Measurements from ENCODE around the gene VWA5B1.

VWA5B1 gene

GRCh38 chr1:20346433-20346832, 55.8 kb downstream of the VWA5B1 start:
- Mint-ChIP-seq H3K36me3 (no peaks in the 10 kb centered on the region), H3K4me3 (no peak overlapping the region), H3K27ac (no peak overlapping the region), H3K4me1 (peaks cover 8% of the 10 kb centered on the region), H3K9me3 (peaks cover 7% of the 10 kb centered on the region)
- ATAC-seq = no peak
- DNase-seq (ENCODE audit: low spot score in 2 of 2) = no peak

GRCh38 chr1:20347699-20348098, 57.0 kb downstream of the VWA5B1 start:
- ATAC-seq = no peak
- DNase-seq (ENCODE audit: low spot score in 2 of 2) = no peak
- no peak overlapping the region for H3K4me3 Mint-ChIP-seq
- no peak overlapping the region for H3K27ac Mint-ChIP-seq
- peaks cover 7% of the 10 kb centered on the region for H3K9me3 Mint-ChIP-seq
- peaks cover 8% of the 10 kb centered on the region for H3K4me1 Mint-ChIP-seq
- H3K36me3 Mint-ChIP-seq = no peaks in the 10 kb centered on the region

DNA sequence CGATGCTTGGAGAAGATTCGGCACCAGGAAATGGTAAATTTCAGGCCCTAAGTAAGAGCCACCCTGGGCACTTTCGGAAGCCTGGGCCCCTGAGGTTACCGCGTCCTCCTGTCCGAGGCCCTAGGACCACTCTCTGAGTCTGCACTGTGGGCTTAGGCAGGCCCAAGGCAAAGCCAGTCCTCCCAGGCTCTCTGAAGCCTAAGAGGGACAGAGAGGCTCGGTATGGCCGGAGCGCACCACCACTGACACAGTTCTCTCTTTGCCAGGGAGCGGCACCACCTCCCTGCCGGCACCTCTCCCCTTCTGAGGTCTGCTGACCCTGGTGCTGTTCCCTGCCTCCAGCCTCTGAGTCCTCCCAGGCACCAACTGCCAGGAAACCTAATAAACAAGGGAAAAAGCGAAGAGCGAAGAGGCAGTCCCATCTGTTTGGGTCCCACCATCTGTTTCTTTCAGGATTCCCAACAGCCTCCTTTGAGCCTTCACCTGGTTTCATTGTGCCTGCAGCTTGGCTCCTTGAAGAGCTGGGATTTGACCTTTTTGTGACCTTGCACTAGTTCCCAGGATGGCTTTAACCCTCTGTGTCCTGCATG, 57.7 kb downstream of the VWA5B1 start:
- ATAC-seq = no peak
- H3K9me3 Mint-ChIP-seq = peaks cover 7% of the 10 kb centered on the region

GRCh38 chr1:20349561-20349960, 58.9 kb downstream of the VWA5B1 start:
- no peaks in the 10 kb centered on the region for H3K36me3 Mint-ChIP-seq
- DNase-seq (ENCODE audit: low spot score in 2 of 2) = no peak
- no peak for ATAC-seq
- no peak overlapping the region for H3K4me3 Mint-ChIP-seq
- no peaks in the 10 kb centered on the region for H3K4me1 Mint-ChIP-seq
- H3K9me3 Mint-ChIP-seq = peaks cover 7% of the 10 kb centered on the region
- H3K27ac Mint-ChIP-seq = no peak overlapping the region

More for the DNA sequence above, 57.7 kb downstream of the VWA5B1 start:
- H3K4me3 Mint-ChIP-seq = no peak overlapping the region
- no peaks in the 10 kb centered on the region for H3K36me3 Mint-ChIP-seq
- DNase-seq (ENCODE audit: low spot score in 2 of 2) = no peak
- H3K4me1 Mint-ChIP-seq = peaks cover 8% of the 10 kb centered on the region
- H3K27ac Mint-ChIP-seq = no peak overlapping the region

GRCh38 chr1:20349971-20350370, 59.3 kb downstream of the VWA5B1 start:
- no peak overlapping the region for H3K4me3 Mint-ChIP-seq
- no peaks in the 10 kb centered on the region for H3K4me1 Mint-ChIP-seq
- DNase-seq (ENCODE audit: low spot score in 2 of 2) = no peak
- no peak overlapping the region for H3K27ac Mint-ChIP-seq
- no peak for ATAC-seq
- H3K36me3 Mint-ChIP-seq = no peaks in the 10 kb centered on the region
- H3K9me3 Mint-ChIP-seq = peaks cover 7% of the 10 kb centered on the region

GRCh38 chr1:20350421-20350820, 59.7 kb downstream of the VWA5B1 start:
- H3K36me3 Mint-ChIP-seq = no peaks in the 10 kb centered on the region
- ATAC-seq = no peak
- peaks cover 7% of the 10 kb centered on the region for H3K9me3 Mint-ChIP-seq
- no peak for DNase-seq (ENCODE audit: low spot score in 2 of 2)
- H3K27ac Mint-ChIP-seq = no peak overlapping the region
- no peaks in the 10 kb centered on the region for H3K4me1 Mint-ChIP-seq
- H3K4me3 Mint-ChIP-seq = no peak overlapping the region

DNA sequence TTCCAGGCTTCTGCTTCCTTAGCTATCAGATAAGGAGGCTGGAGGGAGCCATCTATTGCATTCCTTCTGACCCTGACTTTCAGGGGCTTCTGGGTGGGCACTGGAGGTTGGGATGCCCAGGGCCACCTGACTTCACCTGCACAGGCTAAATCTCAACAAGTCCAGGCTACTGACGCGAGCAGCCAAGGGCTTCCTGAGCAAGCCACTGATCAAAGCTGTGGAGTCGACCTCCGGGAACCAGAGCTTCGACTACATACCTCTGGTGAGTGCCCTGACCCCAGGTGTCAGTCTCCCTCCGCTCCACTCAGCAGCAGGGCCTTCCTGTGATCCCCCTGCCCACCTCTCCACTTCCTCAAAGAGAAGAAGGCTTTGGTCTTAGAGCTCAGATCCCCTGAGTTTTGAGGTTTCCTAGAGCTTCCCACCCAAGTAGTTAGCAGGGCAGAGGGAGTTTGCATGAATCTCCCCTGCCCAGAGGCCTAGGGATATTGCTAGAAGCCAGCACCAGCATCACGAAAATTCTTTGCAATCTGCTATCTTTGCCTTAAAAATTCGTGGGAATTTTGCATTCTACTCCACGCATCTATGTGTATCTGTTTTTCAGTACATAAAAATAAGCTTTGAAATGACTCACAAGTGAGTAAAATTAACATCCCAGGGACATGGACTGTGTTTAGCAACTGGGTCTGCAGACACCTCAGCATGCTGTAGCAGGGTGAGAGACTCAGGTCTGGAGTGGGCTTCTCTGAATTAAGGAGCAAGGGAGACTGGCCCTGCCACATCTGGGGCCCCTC, 61.4 kb downstream of the VWA5B1 start:
- DNase-seq (ENCODE audit: low spot score in 2 of 2) = no peak

GRCh38 chr1:20353836-20354235, 63.2 kb downstream of the VWA5B1 start:
- Mint-ChIP-seq H3K36me3 (no peaks in the 10 kb centered on the region), H3K4me3 (no peak overlapping the region), H3K9me3 (no peaks in the 10 kb centered on the region), H3K27ac (no peak overlapping the region), H3K4me1 (peaks cover 1% of the 10 kb centered on the region)
- no peak for ATAC-seq
- DNase-seq (ENCODE audit: low spot score in 2 of 2) = no peak

More for the DNA sequence above, 61.4 kb downstream of the VWA5B1 start:
- Mint-ChIP-seq H3K36me3 (no peaks in the 10 kb centered on the region), H3K4me3 (no peak overlapping the region), H3K27ac (no peak overlapping the region), H3K4me1 (no peaks in the 10 kb centered on the region), H3K9me3 (no peaks in the 10 kb centered on the region)
- ATAC-seq = no peak

GRCh38 chr1:20354610-20355009, 63.9 kb downstream of the VWA5B1 start:
- Mint-ChIP-seq H3K36me3 (no peaks in the 10 kb centered on the region), H3K4me1 (peaks cover 9% of the 10 kb centered on the region), H3K9me3 (no peaks in the 10 kb centered on the region), H3K4me3 (no peak overlapping the region), H3K27ac (no peak overlapping the region)
- DNase-seq (ENCODE audit: low spot score in 2 of 2) (no peak), ATAC-seq (no peak)

DNA sequence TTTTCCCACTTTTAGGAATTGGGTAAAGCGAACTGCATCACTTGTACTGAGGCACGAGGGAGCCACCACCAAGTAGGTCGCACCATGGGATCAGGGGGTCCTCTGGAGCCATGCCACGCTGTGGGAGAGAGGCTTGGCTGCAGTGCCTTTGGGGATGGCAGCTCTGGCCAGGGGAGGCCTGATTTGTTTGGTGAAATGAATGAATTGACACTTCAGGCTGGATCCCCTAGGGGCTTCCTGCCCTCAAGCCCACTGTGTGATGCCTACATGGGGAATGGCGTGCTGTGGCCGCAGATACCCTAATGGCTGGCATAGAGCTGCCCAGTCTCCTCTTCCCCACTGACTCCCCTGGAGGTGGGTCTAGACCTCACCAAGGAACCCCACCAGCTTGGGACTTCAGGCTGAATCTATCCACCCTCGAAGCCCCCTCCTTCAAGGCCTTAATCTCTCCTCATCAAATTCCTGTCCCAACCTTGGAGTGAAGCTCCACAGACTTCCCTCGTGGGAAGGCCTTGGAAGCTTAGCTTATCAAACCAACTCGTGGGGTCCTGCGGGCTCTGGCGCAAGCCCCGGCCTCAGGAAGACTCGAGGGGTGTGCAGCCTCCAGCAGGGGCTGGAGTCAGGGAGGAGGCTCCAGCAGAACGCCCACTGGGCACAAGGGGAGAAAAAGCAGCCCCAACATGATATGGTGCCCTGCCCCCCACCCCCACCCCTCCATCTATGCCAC, 64.6 kb downstream of the VWA5B1 start:
- ATAC-seq = no peak

DNA sequence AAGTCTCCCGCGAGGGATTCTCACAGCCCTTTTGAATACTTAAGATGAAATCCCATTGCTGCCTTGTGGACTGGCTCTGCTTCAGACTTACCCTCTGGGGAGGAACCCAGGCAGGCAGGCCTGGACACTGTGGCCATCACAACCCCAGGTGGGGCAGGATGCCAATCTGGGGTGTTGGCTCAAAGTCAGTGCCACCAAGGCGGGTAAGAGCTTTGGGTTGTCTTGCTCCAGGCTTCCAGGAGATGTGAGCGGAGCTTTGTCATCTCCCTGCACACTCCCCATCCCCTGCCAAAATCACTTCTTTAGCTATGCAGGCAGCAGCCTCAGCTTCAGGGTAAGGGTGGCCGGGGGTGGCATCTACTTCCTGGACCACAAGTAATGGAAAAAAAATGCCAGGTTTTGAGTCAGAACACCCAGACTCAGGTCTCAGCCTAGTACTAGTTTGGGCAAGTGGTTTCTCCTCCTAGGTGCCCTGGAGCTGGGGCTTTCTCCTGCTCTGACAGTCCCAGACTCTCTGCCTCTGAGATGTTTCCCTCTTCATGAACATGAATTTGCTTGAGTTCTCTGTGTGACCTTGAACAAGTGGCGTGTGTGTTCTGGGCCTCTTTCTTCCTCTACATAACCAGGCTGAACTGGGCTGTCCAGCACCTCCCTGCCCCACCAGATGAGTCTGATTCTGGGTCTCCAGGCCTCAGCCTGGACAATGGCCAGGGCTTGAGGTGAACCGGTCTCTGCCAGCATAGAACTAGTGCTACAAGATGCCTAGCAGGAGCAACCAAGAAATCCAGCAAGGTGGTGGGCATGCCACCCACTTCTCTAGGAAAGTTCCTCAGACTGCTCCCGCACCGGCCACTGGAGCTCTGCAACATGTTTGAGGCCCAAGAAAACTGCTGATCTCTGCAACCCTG, 65.4 kb downstream of the VWA5B1 start:
- DNase-seq (ENCODE audit: low spot score in 2 of 2) = no peak
- Mint-ChIP-seq H3K27ac (no peak overlapping the region), H3K36me3 (no peaks in the 10 kb centered on the region), H3K4me3 (no peak overlapping the region), H3K9me3 (no peaks in the 10 kb centered on the region), H3K4me1 (peaks cover 13% of the 10 kb centered on the region)
- no peak for ATAC-seq

More for the DNA sequence above, 64.6 kb downstream of the VWA5B1 start:
- no peak overlapping the region for H3K27ac Mint-ChIP-seq
- H3K9me3 Mint-ChIP-seq = no peaks in the 10 kb centered on the region
- DNase-seq (ENCODE audit: low spot score in 2 of 2) = no peak
- H3K36me3 Mint-ChIP-seq = no peaks in the 10 kb centered on the region
- peaks cover 13% of the 10 kb centered on the region for H3K4me1 Mint-ChIP-seq
- no peak overlapping the region for H3K4me3 Mint-ChIP-seq

GRCh38 chr1:20356850-20357459, 66.3 kb downstream of the VWA5B1 start:
- Mint-ChIP-seq H3K4me3 (no peak overlapping the region), H3K36me3 (no peaks in the 10 kb centered on the region), H3K9me3 (no peaks in the 10 kb centered on the region), H3K27ac (no peak overlapping the region), H3K4me1 (peaks cover 13% of the 10 kb centered on the region)
- DNase-seq (ENCODE audit: low spot score in 2 of 2) (no peak), ATAC-seq (no peak)

GRCh38 chr1:20357796-20358195, 67.1 kb downstream of the VWA5B1 start:
- no peaks in the 10 kb centered on the region for H3K36me3 Mint-ChIP-seq
- DNase-seq (ENCODE audit: low spot score in 2 of 2) (no peak), ATAC-seq (no peak)
- H3K27ac Mint-ChIP-seq = no peak overlapping the region
- no peak overlapping the region for H3K4me3 Mint-ChIP-seq
- peaks cover 13% of the 10 kb centered on the region for H3K4me1 Mint-ChIP-seq
- no peaks in the 10 kb centered on the region for H3K9me3 Mint-ChIP-seq

- Mint-ChIP-seq H3K4me3 (no peak overlapping the region), H3K9me3 (no peaks in the 10 kb centered on the region), H3K4me1 (peaks cover 13% of the 10 kb centered on the region), H3K27ac (no peak overlapping the region), H3K36me3 (no peaks in the 10 kb centered on the region)
- ATAC-seq (no peak), DNase-seq (ENCODE audit: low spot score in 2 of 2) (no peak)
Observed at GRCh38 chr1:20358761-20359263, 68.1 kb downstream of the VWA5B1 start.

All from stimulated activated effector memory CD8-positive, alpha-beta T cell treated with anti-CD3 and anti-CD28 coated beads, Interleukin-12 subunit alpha, Interleukin-12 subunit beta, amount 100 ng/mL, for 72 hours (primary cell).